Mucosa of descending colon (tissue), 3 donors: ENCODE results near the gene TAX1BP1. TPM values are rescaled to one million over a fixed set of nuclear protein-coding genes. Genes with fewer than 3 reads are reported as not detected.
A peak's percentile ranks its signal among the peaks of the same experiment; 100 is the strongest.

Experiments
- ATAC-seq: fragments of 200-7000 bp; cut with Tn5 transposase; one replicate; pipeline ENCODE4 v1.9.1; 2020; ENCODE audit warnings: mild to moderate bottlenecking, moderate library complexity
- DNase-seq, 3 donors: peaks; one replicate each; pipeline ENCODE4 v3.0.0-alpha.2; 2020
- H3K36me3 ChIP-seq: fragments of 200-600 bp; one replicate; pipeline ENCODE4 v1.8.0; 2021; ENCODE audit warnings: low read depth, mild to moderate bottlenecking
- H3K4me1 ChIP-seq: fragments of 200-600 bp; one replicate; pipeline ENCODE4 v1.8.0; 2021; ENCODE audit warnings: low read depth, mild to moderate bottlenecking
- H3K4me3 ChIP-seq: fragments of 200-600 bp; one replicate; pipeline ENCODE4 v1.8.0; 2021; ENCODE audit warnings: mild to moderate bottlenecking
- H3K9me3 ChIP-seq: fragments of 200-600 bp; one replicate; pipeline ENCODE4 v1.8.0; 2021; ENCODE audit warnings: mild to moderate bottlenecking
- intact Hi-C, 2 donors: fragments of 100-400 bp; cut with DNase I in 1 of 2; cut with micrococcal nuclease in 1 of 2; formaldehyde crosslinking; loops; one replicate each; pipeline versions ENCODE4 v1.11.0 to v1.11.1; 2022; cut with DNase I, micrococcal nuclease
- total RNA-seq, 3 donors: library from RNA; stranded (reverse); fragmentation: NEBNext Ultra II Directional in 2 of 3; extraction: Animal tissue kit (Norgen Biotek cat#: 25700) in 2 of 3; gene quantifications; one replicate each; pipeline versions ENCODE4 v1.2.1 to v1.2.4, GENCODE V29; 2021 to 2023
- TF ChIP-seq, protein P1 (sequence below): fragments of 200-600 bp; IDR thresholded peaks from one replicate; pipeline ENCODE4 v1.8.0; 2022; ENCODE audit warnings: antibody characterized with exemption, mild to moderate bottlenecking
- donor health status: DM: no; HTN: no; CAD: no; lungs with moderate emphysema.
- donor health status: DM: no; HTN: no; CAD: no.
- donor health status: DM: no; HTN: yes; CAD: no.

The TAX1BP1 gene
- total RNA-seq, 3 donors from 2014 or later, result 115 to 163 (median 150) TPM

DNA sequence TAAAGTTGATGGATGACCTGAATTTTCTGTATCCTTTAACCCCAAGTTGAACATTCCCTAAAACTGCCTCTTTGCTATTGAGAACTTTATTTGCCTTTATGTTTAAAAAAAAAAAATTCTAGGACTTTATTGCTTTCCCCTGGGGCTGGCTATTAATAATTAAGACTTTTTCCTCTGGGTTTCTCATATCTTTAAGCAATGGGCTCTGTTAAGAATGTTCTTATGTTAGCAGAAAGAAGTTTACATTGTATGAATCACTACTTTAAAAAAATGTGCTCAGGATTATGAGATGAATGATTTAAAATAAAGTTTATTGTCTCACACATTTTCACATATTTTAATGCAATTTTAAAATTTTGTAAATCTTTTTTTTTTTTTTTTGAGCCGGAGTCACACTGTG is 19.5 kb downstream of the TAX1BP1 start:
- no peaks in the 10 kb centered on the region for H3K36me3 ChIP-seq
- H3K4me3 ChIP-seq, result no peak overlapping the region
- no peak for ATAC-seq
- TF ChIP-seq, protein P1, sequence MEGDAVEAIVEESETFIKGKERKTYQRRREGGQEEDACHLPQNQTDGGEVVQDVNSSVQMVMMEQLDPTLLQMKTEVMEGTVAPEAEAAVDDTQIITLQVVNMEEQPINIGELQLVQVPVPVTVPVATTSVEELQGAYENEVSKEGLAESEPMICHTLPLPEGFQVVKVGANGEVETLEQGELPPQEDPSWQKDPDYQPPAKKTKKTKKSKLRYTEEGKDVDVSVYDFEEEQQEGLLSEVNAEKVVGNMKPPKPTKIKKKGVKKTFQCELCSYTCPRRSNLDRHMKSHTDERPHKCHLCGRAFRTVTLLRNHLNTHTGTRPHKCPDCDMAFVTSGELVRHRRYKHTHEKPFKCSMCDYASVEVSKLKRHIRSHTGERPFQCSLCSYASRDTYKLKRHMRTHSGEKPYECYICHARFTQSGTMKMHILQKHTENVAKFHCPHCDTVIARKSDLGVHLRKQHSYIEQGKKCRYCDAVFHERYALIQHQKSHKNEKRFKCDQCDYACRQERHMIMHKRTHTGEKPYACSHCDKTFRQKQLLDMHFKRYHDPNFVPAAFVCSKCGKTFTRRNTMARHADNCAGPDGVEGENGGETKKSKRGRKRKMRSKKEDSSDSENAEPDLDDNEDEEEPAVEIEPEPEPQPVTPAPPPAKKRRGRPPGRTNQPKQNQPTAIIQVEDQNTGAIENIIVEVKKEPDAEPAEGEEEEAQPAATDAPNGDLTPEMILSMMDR, result no peak
- no peaks in the 10 kb centered on the region for H3K9me3 ChIP-seq
- intact Hi-C loops, result no loop called here
- H3K4me1 ChIP-seq, result no peaks in the 10 kb centered on the region
- no peak for DNase-seq

DNA sequence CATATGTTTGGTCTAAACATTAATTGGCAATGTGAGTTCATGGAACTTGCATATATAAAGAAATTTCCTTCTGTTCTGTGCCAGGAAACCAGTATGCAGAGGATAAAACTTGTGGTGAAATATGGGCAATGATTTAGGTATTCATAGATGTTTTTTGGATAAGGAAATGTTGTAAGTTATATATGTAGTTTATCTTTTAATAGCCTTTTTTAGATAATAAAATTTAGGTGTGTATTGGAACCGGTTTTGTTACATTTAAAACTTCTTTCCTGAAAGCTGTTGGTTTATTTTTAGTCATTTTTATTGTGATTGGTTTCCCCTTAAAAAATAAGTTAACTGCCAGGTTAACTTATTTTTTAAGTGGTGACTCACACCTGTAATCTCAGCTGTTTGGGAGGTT is 22.1 kb downstream of the TAX1BP1 start:
- Histone ChIP-seq H3K4me3 (no peak overlapping the region), H3K4me1 (no peaks in the 10 kb centered on the region), H3K9me3 (no peaks in the 10 kb centered on the region), H3K36me3 (no peaks in the 10 kb centered on the region)
- DNase-seq (no peak), ATAC-seq (peak; percentile 55)
- TF ChIP-seq, protein P1, result no peak
- intact Hi-C loops, result no loop called here

DNA sequence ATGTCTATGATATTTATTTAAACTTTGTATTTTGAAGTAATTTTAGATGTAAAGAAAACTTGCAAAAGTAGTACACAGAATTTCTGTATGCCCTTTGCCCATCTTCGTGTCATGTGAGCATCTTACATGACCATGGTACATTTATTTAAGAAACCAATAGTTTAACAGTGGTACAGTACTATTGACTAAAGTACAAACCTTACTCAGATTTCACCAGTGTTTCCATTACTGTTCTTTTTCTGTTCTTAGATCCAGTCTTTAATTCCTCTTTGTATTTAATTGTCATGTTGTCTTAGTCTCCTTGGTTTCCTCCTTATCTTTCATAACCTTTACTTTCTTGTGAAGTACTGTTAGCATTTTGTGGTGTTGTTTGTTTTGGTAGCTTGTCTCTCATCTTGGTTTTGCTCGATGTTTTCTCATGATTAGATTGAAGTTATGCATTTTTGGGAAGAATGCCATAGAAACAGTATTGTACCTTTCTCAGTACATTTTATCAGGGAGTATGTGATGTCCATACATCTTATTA is 24.1 kb downstream of the TAX1BP1 start:
- Histone ChIP-seq H3K4me1 (no peaks in the 10 kb centered on the region), H3K36me3 (no peaks in the 10 kb centered on the region), H3K9me3 (no peaks in the 10 kb centered on the region), H3K4me3 (no peak overlapping the region)
- DNase-seq (no peak), ATAC-seq (no peak)
- TF ChIP-seq, protein P1, result no peak
- intact Hi-C loops, result no loop called here

DNA sequence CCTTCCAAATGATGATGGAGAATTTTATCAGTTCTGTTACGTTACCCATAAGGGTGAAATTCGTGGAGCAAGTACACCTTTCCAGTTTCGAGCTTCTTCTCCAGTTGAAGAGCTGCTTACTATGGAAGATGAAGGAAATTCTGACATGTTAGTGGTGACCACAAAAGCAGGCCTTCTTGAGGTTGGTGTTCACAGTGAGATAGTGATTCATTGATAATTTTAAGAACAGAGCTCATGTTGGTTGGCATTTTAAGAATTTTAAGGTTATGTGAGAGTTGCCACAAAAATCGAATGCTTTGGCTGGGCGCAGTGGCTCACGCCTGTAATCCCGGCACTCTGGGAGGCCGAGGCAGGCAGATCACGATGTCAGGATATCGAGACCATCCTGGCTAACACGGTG is 25.9 kb downstream of the TAX1BP1 start:
- no peak for ATAC-seq
- no peak for DNase-seq
- TF ChIP-seq, protein P1, result no peak
- Histone ChIP-seq H3K4me3 (no peak overlapping the region), H3K4me1 (no peaks in the 10 kb centered on the region), H3K9me3 (no peaks in the 10 kb centered on the region), H3K36me3 (no peaks in the 10 kb centered on the region)
- intact Hi-C loops, result no loop called here

DNA sequence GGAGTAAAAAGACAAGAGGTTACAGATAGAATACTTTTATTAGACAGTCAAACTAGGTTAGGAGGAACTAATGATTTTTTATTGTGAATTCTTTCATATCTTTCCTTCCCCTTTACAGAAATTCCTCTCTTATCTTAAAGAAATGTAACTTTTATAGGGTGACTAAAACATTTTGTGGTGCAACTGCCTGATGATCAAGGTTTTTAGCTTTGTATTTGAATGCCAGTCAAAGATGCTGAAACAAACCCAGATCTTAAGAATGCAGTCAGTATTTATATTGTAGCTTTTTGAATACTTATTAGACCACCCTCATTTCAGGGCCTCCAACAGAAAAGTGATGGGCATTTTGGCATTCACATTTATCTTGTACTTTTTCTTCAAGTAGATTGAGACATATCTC is 27.4 kb downstream of the TAX1BP1 start:
- Histone ChIP-seq H3K4me1 (no peaks in the 10 kb centered on the region), H3K9me3 (no peaks in the 10 kb centered on the region), H3K36me3 (no peaks in the 10 kb centered on the region), H3K4me3 (no peak overlapping the region)
- ATAC-seq (no peak), DNase-seq (no peak)
- intact Hi-C loops, result no loop called here
- TF ChIP-seq, protein P1, result no peak

DNA sequence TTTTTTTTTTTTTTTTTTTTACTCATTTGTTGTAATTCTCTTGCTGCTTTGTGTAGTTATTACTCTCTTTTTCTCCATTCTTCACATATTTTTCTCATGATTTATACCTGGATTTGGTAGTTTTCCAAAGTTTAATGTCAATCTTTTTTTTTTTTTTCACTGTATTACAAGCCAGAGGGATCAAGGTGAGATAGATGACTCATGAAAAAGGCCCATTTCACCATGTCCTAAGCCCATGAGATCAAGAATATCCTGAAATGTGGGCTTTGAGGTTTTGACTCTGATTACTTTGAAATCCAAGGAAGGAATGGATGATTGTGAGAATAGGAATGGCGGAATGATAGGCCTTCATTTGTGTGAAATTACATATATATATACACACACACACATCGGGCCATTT is 31.1 kb downstream of the TAX1BP1 start:
- no peaks in the 10 kb centered on the region for H3K36me3 ChIP-seq
- intact Hi-C loops, result no loop called here
- TF ChIP-seq, protein P1, result no peak
- DNase-seq, result no peak
- H3K9me3 ChIP-seq, result no peaks in the 10 kb centered on the region
- no peak for ATAC-seq
- no peaks in the 10 kb centered on the region for H3K4me1 ChIP-seq
- H3K4me3 ChIP-seq, result no peak overlapping the region
